Stimulated activated CD4-positive, alpha-beta T cell treated with anti-CD3 and anti-CD28 coated beads, TNF-alpha, amount 100 ng/mL, for 4 hours (primary cell): ENCODE data around the gene SPAG5.

ENCODE experiments used
- DNase-seq, 3 experiments: peaks; one replicate each; pipeline ENCODE4 v3.0.0-alpha.2; 2020; ENCODE audit warnings: low read depth in 3 of 3

Gene SPAG5

GRCh38 chr17:28547096-28547622 is 51.7 kb downstream of the SPAG5 start:
- DNase-seq: no peak

DNA sequence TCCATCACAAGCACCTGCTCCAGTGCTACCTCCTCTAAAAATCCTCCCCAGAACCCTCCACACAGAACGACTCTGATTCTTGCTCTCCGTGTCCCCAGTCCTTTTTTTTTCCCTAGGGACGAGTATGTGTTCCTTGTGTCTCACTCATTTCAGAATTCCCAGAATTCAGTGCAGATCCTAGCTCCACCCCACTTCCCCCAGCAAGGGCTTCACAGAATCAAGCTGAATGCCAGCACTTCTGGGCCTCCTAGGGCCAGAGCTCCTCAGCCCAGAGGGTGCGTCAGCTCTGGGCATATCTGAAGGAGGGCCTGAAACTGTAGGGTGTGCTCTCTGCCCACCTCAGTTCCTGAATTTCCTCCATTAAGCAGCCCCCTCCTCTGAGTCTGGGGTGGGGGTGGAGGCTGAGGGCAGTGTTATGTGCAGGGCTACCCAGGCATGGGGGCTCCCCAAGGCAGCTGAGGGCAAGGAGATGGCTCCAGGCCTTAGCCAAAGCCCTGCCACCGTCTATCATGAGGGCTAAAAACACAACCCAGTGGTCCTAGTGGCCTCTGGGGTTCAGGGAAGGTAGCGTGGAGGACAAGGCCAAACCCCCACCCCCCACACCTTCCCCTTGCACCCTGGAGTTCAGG is 52.9 kb downstream of the SPAG5 start:
- DNase-seq: no peak

DNA sequence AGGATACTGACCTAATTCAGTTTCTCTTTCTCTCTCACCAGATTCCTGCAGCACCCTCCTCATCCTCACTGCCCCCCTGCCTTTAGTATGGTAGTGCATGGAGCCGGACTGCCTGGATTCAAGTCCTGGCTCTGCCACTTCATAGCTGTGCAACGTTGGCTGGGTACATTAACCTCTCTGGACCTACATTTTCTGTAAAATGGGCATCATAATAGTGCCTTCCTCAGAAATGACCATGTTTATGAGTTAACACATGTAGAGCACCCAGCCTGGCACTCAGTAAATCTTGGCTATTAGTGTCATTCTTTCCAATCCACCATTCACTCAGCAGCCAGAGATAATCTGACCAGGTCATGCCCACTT is 53.7 kb downstream of the SPAG5 start:
- no peak for DNase-seq

GRCh38 chr17:28544402-28545140 is 54.3 kb downstream of the SPAG5 start:
- no peak for DNase-seq

- DNase-seq: no peak
These were observed 57.4 kb downstream of the SPAG5 start for GRCh38 chr17:28541439-28541838.

DNA sequence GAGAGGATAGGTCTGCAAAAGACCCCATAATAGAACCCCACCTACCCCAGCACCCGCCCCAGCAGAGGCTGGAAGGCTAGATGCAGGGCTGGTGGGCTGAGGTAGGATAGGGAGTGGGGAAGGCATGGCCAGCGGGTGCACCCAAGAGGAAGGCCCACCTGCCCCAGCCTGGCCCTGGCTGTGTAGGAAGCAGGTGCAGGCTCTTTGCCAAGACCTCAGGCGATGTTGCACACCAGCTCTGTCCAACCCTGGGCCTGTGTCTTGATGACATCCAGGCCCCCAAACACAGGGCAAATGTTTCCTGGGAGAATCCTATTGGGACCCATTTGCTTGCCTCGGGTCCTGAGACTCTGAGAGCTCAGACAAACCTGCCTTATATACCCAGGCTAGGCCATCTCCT is 58.6 kb downstream of the SPAG5 start:
- DNase-seq: no peak

- DNase-seq: no peak
These were observed 60.4 kb downstream of the SPAG5 start for GRCh38 chr17:28538296-28538895.

GRCh38 chr17:28537219-28537610 is 61.6 kb downstream of the SPAG5 start:
- DNase-seq: no peak

DNA sequence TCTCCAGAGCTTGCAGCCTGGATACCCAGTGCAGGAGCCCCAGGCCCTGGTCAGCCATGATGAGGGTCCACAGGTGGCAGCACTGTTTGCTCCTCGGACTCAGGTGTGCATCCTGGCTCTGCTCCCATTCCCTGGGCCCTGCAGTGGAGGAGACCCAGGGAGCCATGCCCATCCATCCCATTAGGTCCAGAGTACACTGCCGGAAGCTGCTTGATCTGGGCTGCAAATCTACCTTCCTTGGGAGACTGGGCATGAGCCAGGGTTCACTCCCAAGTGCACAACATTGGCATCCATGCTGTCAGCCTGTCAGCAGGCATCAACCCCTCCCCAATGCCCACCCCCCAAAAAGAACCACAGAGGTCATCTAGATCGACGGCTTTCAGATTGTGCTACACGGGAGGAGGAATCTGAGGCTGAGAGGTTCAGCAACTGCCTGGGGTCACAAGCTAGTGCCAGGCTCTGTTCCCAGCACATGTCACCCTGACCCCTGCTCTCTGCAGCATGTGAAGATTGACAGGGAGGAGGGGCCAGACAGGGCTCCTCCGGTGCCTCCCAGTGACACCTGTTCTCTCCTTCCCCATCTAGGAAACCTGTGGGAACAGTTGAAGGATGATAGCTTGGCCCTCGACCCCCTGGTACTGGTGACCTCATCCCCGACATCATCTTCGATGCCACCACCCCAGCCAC is 62.1 kb downstream of the SPAG5 start:
- no peak for DNase-seq

DNA sequence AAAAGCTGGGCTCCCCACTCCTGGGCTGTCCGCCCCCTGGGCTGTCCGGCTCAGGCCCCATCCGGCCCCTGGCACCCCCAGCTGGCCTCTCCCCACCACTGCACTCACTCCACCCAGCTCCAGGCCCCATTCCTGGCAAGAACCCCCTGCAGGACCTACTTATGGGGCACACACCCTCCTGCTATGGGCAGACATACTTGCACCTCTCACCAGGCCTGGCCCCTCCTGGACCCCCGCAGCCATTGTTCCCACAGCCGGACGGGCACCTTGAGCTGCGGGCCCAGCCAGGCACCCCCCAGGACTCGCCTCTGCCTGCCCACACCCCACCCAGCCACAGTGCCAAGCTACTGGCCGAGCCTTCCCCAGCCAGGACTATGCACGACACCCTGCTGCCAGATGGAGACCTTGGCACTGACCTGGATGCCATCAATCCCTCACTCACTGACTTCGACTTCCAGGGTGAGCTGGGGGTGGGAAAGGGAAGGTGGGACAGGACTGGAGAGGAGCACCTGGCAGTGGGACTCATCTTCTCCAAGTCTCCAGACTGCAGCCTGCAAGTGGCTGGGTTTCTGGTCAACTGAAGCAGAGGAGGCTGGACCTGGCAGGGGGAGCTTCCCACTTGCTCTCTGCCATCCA is 64.0 kb downstream of the SPAG5 start:
- DNase-seq: no peak

GRCh38 chr17:28533091-28533807 is 65.6 kb downstream of the SPAG5 start:
- DNase-seq: no peak

DNA sequence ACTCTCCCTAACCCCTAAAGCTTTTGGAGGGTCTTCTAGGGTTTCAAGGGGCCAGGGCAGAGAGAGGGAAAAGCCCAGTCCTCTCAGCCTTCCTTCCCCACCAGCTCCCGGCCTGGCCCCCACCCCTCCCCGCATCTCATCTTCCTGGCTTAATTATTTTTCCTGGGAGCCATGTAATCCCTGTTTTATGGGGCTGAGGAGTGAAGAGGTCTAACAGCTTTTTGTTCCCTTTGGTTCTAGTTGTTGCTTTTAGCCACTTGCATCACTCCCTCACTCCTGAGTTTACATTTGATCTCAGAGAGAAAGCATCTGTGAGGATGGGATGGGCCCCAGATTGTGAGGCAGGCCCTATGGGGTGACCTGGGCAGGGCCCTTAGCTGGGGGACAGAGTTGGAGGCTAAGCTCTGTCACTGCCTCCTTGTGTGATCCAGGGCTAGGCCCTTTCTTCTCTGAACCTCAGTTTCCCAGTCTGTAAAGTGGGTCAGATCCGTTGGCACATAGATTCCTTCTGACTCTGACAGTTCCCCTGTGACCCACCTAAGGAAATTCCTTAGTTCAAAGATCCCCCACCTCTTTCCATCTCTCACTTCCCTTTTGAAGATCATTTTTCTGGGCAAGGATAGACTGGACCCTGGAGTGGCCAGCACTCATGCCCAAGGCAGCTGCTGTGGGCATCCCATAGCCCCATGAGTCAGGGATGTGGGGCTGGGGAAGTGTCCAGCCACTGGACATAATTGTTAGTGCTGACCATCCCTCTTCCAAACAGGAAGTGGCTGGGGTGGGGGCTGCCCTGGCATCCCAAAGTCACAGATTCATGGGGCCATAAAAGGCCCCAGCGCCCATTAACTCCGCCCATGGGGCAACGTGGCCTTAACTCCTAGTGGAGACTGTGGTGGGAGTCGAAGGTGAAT is 66.5 kb downstream of the SPAG5 start:
- DNase-seq: no peak

- no peak for DNase-seq
These were observed 67.9 kb downstream of the SPAG5 start for GRCh38 chr17:28530926-28531325.

DNA sequence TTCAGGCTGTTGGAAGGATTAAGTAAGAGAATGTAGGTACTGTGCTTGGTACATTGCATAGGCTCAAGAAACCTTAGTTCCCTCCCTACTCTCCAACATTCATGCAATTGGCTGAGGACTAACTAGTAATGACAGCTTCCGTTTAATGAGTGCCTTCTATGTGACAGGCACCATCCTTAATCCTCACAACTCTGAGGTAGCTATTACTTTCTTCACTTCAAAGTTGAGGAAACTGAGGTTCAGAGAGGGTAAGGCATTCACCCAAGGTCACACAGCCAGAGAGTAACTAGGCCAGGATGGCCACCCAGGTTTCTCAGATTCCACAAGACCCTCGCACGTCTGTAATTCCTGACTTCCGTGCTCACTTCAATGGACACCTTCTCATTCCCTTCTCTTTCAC is 68.6 kb downstream of the SPAG5 start:
- DNase-seq: no peak

GRCh38 chr17:28529013-28529400 is 69.8 kb downstream of the SPAG5 start:
- no peak for DNase-seq

GRCh38 chr17:28528327-28529012 is 70.4 kb downstream of the SPAG5 start:
- no peak for DNase-seq

DNA sequence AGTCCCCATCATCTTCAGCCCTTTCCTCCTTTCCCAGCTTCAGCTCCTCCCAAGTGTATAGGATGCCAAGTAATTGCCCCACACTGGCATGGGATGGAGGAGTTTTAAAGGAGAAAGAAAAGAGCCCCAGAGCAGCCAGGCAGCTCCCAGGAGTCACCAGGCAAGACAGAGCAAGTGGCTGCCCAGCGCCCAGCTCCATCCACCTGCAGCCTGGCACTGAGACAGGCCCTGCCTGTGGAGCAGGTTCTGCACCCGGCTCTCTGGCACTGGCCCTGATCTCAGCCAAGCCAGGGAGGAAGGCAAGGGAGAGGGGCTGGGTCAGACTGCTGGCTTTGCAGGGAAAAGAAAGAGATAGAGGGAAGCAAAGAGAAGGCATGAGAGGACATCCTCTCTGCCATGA is 71.0 kb downstream of the SPAG5 start:
- DNase-seq: no peak
